GM19239 (cell line): ENCODE measurements around the gene PSKH1.

Experiments
- DNase-seq: peaks from one replicate; pipeline ENCODE4 v3.0.0; 2011; ENCODE audit warnings: low spot score; ENCODE audit not compliant: insufficient read length
- FAIRE-seq: peaks from 2 replicates; lab custom pipeline; 2011; peaks lifted over from hg19 to GRCh38; lab: Jason Lieb, UNC

Gene PSKH1

GRCh38 chr16:67922221-67922620, 29.2 kb downstream of the PSKH1 start:
- no peak for FAIRE-seq
- DNase-seq, result no peak

DNA sequence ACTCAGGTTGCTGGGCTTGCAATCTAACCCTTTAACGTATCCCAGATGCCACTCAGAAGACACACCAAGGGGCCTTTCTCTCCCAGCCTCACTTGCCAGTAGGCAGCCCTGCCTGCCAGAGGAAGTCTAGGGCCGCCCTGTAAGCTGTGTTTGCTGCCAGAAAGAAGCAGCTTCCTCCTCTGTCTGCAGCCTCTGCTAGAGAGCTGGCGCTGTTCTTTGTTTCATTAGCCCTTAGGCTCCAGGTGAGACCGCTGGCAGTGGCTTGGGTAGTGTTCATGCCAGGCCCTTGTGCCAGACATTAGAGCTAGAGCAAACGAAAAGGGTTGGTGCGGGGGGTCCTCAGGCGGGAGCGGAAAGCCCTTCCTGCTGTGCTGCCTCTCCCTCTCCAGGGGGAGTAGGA, 29.7 kb downstream of the PSKH1 start:
- no peak for DNase-seq
- FAIRE-seq, result no peak

GRCh38 chr16:67923414-67924116, 30.5 kb downstream of the PSKH1 start:
- no peak for DNase-seq
- FAIRE-seq, result no peak

DNA sequence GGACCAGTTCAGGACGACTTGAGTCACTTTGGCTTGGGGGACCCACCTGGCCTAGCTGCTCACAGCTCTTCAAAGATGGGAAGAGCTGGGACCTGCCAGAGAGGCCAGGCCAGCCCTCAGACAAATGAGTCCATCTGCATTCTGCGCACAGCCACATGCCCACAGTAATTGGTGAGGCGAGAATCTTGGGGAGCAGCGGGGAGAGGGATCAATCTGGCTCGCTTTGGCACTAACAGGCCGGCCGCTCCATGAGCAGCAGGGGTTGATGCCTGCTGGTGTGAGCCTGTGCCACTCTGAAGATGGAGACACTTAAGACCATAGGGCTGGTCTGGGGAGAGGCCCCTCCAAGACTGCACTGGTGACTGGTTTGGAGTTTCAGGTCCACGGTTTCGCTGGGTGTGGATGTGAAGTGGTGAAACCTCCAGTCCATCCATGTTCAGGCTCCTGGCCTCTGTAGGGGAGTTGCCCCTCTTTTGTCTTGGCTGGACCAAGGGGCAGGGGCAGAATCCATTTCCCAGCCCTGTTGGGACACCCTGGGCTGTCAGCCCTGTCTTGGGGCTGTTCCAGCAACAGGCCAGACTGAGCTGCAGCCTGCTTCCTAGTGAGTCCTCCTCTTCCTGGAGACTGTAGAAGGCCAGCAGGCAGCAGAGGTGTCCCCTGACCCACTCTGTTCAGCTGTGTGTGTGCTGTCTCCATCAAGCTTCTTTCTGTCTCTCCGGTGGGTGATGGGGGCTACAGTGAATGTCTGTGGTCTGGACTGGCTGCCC, 31.3 kb downstream of the PSKH1 start:
- DNase-seq (no peak), FAIRE-seq (no peak)

- no peak for FAIRE-seq
- no peak for DNase-seq
Measured at GRCh38 chr16:67926181-67926750, 33.2 kb downstream of the PSKH1 start.

- FAIRE-seq (no peak), DNase-seq (no peak)
Measured at GRCh38 chr16:67927131-67927941, 34.3 kb downstream of the PSKH1 start.

- FAIRE-seq (no peak), DNase-seq (no peak)
Measured at GRCh38 chr16:67928147-67928546, 35.1 kb downstream of the PSKH1 start.

- FAIRE-seq (peak; percentile 89), DNase-seq (peak; percentile 78)
Measured at GRCh38 chr16:67928561-67929364, 35.7 kb downstream of the PSKH1 start.

GRCh38 chr16:67930191-67930590, 37.1 kb downstream of the PSKH1 start:
- FAIRE-seq (no peak), DNase-seq (no peak)

DNA sequence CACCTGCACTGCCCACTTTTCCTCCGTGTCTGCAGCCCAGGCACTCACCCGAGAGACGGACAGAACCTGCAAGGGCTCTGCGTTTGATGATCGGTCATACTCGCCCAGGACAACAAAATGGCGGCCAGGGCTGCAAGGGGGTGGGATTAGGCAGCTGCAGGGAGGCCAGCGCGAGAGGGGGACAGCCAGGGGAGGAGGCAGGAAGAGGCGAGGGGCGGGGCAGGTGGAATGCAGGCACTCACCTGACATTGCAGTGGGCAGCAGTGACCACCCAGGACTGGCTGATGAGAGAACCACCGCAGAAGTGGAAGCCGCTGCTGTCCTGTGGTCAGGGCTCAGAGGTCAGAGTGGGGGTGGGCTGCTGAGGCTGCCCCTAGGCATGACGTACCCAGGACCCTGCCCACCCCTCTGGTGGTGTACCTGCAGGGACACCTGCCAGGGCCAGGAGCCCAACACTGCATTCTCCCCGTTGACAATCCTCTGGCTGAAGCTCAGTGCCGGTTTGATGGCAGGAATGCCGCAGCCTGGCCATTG, 37.7 kb downstream of the PSKH1 start:
- FAIRE-seq (no peak), DNase-seq (no peak)

GRCh38 chr16:67931712-67932461, 38.8 kb downstream of the PSKH1 start, which contains the start of gene CTRL:
Gene CTRL, minus strand, starts transcription at chr16:67931862. Its CDS starts 10 bp downstream, at chr16:67931852.
- no peak for FAIRE-seq
- DNase-seq, result no peak

- DNase-seq (no peak), FAIRE-seq (no peak)
Measured at GRCh38 chr16:67932462-67932840, 39.4 kb downstream of the PSKH1 start.

DNA sequence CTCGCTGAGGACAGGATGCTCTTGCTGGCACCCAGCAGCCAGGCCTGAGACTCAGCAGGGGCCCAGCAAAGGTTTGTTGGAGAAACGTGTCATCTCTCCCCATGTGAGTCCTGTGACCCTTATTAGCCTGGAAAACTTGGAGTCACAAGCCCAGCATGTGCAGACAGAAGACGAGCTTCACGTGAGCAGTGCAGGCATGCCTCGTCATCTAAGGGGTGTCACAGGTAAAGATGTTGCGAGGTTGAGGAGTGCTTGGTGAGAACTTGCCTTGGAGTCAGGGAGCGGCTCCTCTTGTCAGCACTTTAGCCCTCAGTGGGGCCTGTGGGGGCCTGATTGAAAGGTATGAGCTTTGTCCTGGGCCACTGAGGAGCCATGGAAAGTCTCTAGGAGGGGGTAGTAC, 40.8 kb downstream of the PSKH1 start:
- FAIRE-seq (no peak), DNase-seq (no peak)

GRCh38 chr16:67934306-67935100, 41.4 kb downstream of the PSKH1 start:
- FAIRE-seq (no peak), DNase-seq (no peak)

GRCh38 chr16:67935101-67935401, 42.0 kb downstream of the PSKH1 start:
- DNase-seq, result no peak

GRCh38 chr16:67935402-67936123, 42.5 kb downstream of the PSKH1 start:
- peak; percentile 99 for FAIRE-seq
- DNase-seq, result peak; percentile 99

More at GRCh38 chr16:67935101-67935401, 42.0 kb downstream of the PSKH1 start:
- FAIRE-seq, result no peak

- DNase-seq (peak; percentile 32), FAIRE-seq (no peak)
Measured at GRCh38 chr16:67936124-67936879, 43.2 kb downstream of the PSKH1 start, which contains the start of gene PSMB10. Gene PSMB10, minus strand, starts transcription at chr16:67936850. Its CDS starts 101 bp downstream, at chr16:67936749.
